ENCODE results near the gene CLRN3.

CLRN3 gene, protein sequence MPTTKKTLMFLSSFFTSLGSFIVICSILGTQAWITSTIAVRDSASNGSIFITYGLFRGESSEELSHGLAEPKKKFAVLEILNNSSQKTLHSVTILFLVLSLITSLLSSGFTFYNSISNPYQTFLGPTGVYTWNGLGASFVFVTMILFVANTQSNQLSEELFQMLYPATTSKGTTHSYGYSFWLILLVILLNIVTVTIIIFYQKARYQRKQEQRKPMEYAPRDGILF

DNA sequence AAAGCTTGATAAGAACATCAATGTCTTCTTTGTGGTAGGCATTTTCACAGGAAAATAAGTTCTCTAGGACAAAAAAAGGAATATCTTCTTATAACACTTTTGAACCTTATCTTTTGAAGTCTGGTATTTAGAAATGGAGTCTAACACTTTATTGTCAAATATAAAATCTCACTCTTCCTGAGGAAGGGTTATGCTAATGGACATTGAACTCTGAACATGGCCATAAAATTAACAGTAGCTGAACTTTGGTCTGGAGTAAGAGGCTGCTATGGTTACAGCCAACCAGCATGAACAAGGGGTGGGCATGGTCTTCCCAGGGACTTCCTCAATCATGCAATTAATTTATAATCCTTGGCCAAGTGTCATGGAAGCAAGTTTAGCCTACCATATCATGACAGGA is at the start of gene CLRN3:
TSS of gene CLRN3 (minus strand) at position 199 of the 400 bp plus-strand sequence. CDS start at position 42, 157 bp downstream.
- H3K27ac ChIP-seq: no peak within 1 kb of the TSS
- DNase-seq (ENCODE audit: low read depth, low spot score): no peak

GRCh38 chr10:127940866-127941640 is 48.3 kb upstream of the CLRN3 start:
- DNase-seq (ENCODE audit: low read depth, low spot score): no peak

GRCh38 chr10:127939786-127940330 is 47.1 kb upstream of the CLRN3 start:
- no peak overlapping the region for H3K27ac ChIP-seq
- no peak for DNase-seq (ENCODE audit: low read depth, low spot score)

More at GRCh38 chr10:127940866-127941640, 48.3 kb upstream of the CLRN3 start:
- no peak overlapping the region for H3K27ac ChIP-seq

DNA sequence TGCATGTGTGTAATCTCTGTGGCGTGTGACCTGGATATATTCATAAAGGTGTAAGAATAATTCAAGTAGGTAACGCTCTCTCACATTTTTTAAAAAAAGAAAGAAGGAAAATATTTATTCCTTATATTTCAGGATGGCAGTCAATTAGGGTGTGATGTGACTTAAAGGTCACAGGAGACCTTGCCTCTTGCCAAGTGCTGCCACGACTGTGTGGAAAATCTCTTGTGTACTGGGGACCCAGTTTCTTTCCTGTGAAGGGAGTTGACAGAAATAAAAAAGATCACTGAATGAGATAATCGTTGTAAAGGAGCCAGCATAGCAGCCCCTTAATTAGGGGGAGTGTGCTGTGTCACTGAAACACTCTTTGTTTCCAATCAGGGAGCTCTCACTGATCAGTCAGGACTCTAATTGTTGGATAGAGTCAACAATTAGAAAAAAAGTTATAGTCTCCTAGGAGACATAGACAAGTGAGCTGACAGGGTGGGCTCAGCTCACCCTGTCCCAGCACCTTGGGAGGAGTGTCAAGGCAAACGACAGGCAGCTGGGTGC is 45.2 kb upstream of the CLRN3 start:
- no peak overlapping the region for H3K27ac ChIP-seq
- DNase-seq (ENCODE audit: low read depth, low spot score): no peak

GRCh38 chr10:127937069-127937468 is 44.3 kb upstream of the CLRN3 start:
- DNase-seq (ENCODE audit: low read depth, low spot score): no peak
- H3K27ac ChIP-seq: no peak overlapping the region

DNA sequence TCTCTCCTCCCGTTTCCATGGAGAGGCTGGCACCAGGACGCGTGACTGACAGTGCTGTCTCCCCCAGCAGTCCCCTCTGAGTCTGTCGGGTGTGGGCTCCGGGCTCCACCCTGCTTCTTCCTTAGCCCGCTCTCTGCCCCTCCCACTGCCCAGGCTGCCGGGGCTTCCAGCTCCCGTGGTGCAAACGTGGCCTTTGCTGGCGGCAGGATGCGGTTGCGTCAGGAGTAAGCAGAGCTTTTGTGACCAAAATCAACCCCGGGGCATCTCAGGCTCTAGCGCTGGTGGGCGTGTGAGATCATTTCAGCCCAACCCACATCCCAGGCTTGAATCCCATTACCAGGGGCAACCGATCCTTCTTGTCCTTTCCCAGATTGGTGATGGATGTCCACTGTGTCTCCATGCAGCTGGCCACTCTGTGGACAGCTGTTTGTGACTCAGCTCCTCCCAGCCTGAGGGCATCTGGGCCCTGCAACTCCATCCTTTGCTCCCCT is 42.4 kb upstream of the CLRN3 start:
- H3K27ac ChIP-seq: no peak overlapping the region
- no peak for DNase-seq (ENCODE audit: low read depth, low spot score)

DNA sequence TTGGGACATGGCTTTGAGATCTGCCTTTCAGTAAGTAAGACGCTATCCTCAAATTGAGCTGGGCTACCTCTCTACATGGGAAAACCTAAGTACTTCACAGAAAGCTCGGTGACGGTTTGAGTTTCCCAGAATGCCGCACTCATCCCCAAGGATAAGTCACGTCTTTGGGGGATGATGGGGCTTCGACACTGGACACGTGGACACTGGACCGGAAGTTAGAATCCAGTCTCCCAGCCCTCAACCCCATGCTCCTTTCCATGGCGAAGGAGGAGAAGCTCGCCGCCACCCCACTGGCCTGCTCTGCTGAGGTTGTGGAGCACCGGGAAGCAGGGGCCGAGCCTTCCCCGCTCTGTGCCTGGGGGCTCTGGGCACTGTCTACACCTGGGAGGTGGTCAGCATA is 41.6 kb upstream of the CLRN3 start:
- H3K27ac ChIP-seq: no peak overlapping the region

DNA sequence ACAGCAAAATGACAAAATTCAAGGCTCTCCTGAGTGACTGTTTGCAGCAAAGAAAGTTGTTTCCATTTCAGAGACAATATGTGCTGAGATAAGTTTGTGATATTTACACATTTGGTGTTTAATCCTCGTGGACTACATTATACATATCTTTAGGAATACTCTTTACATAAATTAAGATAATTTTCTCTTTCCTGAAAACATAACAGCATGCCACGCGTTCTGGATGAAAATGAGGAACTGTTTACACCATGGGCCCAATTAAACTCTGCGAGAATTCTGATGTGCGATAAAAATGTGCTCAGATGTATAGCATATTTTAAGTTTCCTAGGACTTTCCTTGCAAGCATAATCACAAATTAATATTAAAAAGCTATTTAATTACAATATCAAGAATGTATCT is 40.5 kb upstream of the CLRN3 start:
- no peak for DNase-seq (ENCODE audit: low read depth, low spot score)
- no peak overlapping the region for H3K27ac ChIP-seq

More for the DNA sequence above, 41.6 kb upstream of the CLRN3 start:
- no peak for DNase-seq (ENCODE audit: low read depth, low spot score)

GRCh38 chr10:127932521-127933270 is 40.0 kb upstream of the CLRN3 start:
- DNase-seq (ENCODE audit: low read depth, low spot score): no peak
- H3K27ac ChIP-seq: no peak overlapping the region

DNA sequence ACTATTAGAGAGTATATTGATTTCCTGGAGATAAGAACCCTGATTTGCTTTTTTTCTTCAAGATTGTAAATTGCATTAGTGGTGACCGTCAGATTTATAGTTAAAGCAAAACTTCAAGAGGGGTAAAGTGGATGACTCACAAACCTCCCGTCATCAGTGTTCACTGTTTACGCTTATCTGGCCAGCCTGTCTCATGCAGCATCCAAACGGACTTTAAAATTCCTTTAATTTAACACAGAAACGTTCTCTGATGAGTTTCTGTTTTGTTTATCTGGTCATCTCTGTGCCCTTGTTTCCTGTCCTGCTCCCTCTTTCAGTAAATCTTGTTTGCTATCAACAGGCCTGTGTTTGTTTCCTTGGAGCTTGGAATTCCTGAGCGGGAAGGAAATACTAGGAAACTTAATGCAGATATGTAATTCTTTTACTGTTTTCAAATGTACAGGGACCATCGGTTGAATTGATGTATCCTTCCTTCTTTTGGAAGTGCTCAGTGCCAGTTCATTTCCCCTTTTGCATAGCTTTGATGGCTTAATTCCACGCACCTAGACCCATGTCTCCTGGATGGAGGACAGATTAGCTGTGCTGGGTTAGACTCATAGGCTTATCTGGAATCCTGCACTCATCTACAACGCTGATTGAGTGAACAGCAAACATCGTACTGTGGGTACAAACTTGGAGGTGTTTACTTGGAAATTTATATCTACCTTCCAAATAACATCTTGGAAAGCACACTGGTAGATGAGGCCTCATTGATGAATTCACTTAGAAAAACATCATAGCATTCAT is 35.5 kb upstream of the CLRN3 start:
- no peak for DNase-seq (ENCODE audit: low read depth, low spot score)
- H3K27ac ChIP-seq: no peak overlapping the region

DNA sequence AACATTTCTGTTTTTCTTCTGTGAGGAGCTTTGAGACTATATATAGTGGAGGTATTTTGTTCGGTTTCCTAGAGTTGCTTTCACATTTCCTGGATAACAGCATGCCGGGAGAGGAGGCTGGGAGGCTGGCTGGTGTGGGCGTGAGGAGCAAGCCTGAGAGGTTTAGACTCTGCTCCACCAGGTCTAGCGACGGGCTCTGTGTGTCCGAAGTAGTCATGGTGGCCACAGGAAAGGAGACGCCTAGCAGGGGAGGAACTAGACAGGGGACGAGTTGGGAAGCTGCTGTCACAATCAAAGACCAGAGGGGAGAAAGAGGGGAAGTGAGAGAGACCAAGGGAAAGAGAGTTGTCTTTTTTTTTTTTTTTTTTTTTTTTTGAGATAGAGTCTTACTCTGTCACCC is 33.7 kb upstream of the CLRN3 start:
- no peak for DNase-seq (ENCODE audit: low read depth, low spot score)
- no peak overlapping the region for H3K27ac ChIP-seq

DNA sequence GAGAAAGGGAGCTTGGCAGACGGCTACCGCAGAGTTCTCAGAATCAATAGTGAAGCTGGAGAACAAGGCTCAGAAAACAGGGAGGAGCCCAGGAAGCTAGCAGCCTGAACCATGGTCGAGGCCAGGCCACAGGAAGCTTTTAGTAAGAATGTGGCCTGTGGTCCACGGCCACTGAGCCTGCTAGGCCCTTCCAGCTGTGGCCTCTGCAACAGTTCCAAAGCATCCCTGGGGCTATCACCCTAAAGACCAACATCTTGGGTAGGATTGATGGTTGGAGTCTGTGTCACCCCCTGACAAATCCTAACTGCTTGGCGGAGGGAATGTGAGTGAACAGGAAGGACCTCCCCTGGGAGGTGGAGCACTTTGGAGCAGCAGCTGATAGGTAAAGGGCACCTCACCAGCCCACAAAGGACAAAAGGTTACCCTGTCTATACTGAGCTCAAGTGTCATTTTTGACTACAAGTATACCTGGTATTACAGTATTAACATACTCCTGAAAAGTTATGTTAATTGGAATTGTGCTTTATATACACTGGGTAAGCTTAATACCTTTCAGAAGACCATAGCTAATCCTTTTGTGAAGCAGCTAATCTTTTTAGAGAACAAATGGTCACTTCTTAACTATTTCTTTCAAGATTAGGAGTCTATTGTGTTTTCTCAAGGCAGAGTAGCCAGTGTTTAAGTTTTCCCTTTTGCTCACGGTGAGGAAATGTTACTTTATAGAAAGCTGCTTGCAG is 32.9 kb upstream of the CLRN3 start:
- DNase-seq (ENCODE audit: low read depth, low spot score): no peak
- H3K27ac ChIP-seq: no peak overlapping the region

DNA sequence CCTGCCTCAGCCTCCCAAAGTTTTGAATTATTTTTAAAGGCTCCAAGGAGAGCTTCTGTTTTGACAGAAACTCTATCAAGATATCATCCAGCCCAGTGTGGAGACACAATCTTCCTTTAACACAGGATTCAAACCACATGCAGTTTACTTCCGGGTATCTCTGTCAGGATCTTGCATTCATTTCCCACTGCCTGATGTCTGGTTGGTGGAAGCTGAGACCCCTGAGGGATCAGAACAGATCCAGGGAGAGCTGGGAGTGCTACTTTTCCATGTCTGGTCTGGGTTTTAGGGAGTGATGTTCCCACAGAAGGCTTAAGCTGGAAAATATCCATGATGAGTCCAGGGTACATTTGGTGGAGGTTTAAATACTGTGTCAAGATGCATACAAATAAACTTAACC is 30.9 kb upstream of the CLRN3 start:
- H3K27ac ChIP-seq: no peak overlapping the region
- no peak for DNase-seq (ENCODE audit: low read depth, low spot score)

- DNase-seq (ENCODE audit: low read depth, low spot score): no peak
- no peak overlapping the region for H3K27ac ChIP-seq
These were observed 30.1 kb upstream of the CLRN3 start for GRCh38 chr10:127922675-127923366.

GRCh38 chr10:127922206-127922605 is 29.5 kb upstream of the CLRN3 start:
- no peak for DNase-seq (ENCODE audit: low read depth, low spot score)
- H3K27ac ChIP-seq: no peak overlapping the region

DNA sequence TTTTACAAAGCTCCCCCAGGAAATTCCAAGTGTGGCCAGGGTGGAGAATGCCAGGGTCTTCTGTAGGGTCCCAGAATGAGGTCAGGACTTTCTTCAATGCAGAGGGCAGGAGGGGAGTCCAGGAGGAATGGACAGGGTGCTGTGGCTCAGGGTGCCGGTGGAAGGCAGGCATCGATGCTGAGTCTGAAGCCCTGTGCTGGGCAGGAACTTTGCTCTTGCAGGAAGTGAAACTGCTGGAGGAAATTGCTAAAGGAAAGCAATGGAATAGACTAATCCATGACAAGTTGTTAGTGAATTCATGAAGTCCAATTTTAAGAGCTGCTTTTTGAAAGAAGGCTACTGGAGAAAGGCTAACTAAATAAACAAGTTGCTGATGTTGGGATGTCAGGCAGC is 29.0 kb upstream of the CLRN3 start:
- no peak for DNase-seq (ENCODE audit: low read depth, low spot score)

DNA sequence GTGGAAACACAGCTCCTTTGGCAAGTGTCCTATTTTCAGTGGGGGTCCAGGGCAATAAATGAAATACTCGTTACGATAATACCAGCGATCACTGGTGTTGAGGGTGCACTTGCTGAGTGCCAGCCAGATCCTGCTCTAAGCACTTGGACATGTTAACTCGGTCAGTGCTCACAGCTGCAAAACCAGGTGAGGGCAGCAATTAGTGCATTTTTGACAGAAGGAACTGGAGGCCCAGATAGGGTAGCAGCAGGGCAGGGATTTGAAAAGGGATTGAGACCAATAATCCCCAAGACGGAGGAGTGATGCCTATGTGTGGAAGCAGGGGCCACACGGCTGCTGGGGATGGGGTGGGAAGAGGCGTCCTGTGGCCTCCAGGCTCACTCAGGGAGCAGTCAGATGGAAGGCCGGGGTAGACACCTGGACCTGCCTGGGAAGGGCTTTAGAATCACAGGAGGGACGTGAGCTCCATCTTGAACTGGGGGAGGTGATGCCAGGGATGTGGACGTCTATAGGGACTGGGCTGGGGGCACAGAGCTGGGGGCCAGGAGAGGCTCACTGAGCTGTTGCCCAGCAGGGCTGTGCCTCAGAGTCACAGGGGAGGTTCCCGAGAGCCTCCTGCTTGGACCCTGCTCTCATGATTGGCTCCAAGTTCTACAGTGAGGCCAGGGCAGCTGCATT is 28.5 kb upstream of the CLRN3 start:
- H3K27ac ChIP-seq: no peak overlapping the region
- DNase-seq (ENCODE audit: low read depth, low spot score): no peak

More for the DNA sequence above, 29.0 kb upstream of the CLRN3 start:
- no peak overlapping the region for H3K27ac ChIP-seq
